Measurements from ENCODE around the gene SDSL. TPM values are rescaled to one million over a fixed set of nuclear protein-coding genes. Genes with fewer than 3 reads are reported as not detected.

Gene SDSL, protein sequence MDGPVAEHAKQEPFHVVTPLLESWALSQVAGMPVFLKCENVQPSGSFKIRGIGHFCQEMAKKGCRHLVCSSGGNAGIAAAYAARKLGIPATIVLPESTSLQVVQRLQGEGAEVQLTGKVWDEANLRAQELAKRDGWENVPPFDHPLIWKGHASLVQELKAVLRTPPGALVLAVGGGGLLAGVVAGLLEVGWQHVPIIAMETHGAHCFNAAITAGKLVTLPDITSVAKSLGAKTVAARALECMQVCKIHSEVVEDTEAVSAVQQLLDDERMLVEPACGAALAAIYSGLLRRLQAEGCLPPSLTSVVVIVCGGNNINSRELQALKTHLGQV
- total RNA-seq (2014; rRNA removed; shearing (Covaris generic)): not detected in 2 replicates
- total RNA-seq (2022): not detected in 2 replicates
- Bru-seq, nascent RNA: percentile 7 among the genes with signal in this experiment
- not detected for BruChase-seq, experiment 1, labeled RNA remaining after a 6-hour chase
- percentile 7 among the genes with signal in this experiment for BruChase-seq, experiment 2, labeled RNA remaining after a 2-hour chase
- long read RNA-seq, partial matches to known transcripts: 0 of 1 reads
- long read RNA-seq, other reads (novel, unspliced or antisense): 0 of 1 reads

DNA sequence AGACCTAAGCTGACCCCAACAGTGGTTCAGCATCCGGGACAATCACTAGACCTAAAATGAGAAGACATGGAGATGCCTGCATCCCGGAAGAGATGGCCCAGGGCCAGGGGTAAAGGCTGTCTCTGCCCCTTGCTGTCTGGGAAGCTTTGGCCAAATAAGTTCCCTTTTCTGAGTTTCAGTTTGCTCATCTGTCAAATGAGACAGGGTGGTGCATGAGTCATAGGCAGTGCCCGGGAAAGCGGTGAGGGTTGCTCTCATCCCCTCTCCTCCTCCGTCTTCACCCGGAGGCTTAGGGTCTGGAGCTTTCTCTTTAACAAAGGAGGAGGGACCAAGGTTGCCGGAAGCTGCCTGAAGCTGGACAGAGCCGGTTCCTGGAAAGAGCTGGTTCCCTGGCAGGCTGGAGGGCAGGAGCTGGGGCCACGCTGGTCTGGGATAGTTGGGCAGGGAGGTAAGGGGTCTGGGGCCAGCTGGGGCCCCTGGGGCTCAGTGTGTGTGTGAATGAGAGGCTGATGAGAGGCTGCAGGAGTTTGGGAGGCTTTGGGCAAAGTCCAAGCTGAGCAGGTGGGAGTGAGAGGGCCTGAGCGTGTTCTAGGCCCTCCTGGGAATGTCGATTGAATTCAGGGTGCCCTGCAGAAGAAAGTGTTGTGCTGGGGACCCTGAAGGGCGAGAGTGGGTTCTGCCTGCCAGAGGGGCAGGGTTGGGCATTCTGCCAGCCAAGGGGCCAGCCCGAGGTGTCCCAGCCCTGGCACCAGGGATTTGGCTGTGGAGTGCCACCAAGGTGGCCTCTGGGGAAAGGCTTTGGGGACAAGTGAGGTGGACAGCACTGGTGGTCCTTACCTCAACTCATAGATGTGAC, at the start of gene SDSL:
Gene SDSL (plus strand): TSS at position 351 of the 856 bp plus-strand sequence. CDS start 5,603 bp downstream, outside the sequence.
- DNase-seq (ENCODE audit: low spot score): peak; percentile 83
- Histone ChIP-seq H3K4me1 (ENCODE audit: insufficient read depth, low read length, poor library complexity, severe bottlenecking) (peaks cover 31% of the 10 kb centered on the region), H3K27ac (ENCODE audit: low read depth, low read length, poor library complexity, severe bottlenecking) (peak within 1 kb of the TSS; percentile 48), H3K9me3 (ENCODE audit: low read length) (no peaks in the 10 kb centered on the region), H3K9me2 (ENCODE audit: insufficient read depth, low read length) (no peaks in the 10 kb centered on the region), H3K79me2 (ENCODE audit: insufficient read depth, low read depth, low read length) (no peaks in the 10 kb centered on the region), H4K20me1 (ENCODE audit: insufficient read depth, low read length) (no peaks in the 10 kb centered on the region), H3K4me3 (ENCODE audit: low read depth, low read length, poor library complexity, severe bottlenecking) (peak within 1 kb of the TSS; percentile 45), H3K36me3 (ENCODE audit: insufficient read depth, low read length) (no peaks in the 10 kb centered on the region), H2AFZ (ENCODE audit: low read length) (peak within 1 kb of the TSS; percentile 89), H3K4me2 (ENCODE audit: low read length) (peak within 1 kb of the TSS; percentile 59)
- BruUV-seq (replicated peaks): no TSS peak
- ChIA-PET POLR2A (interaction anchor here (0.5 to 0.9 kb wide), 4 partner anchors 109 to 365 kb away, joined by 3 to 4 read pairs (median 3); no protein-coding TSS in a partner anchor), CTCF (ENCODE audit: unreplicated experiment) (no interaction called here)
- intact Hi-C loops (cut with micrococcal nuclease; ENCODE audit: unreplicated experiment): loop anchor here (5.0 kb wide), 1 partner anchor 225 kb away; no protein-coding TSS in a partner anchor
- TF ChIP-seq EZH2phosphoT487 (IDR thresholded peaks at IDR 0.05; ENCODE audit: borderline replicate concordance, low read depth, low read length): no peak
- TF ChIP-seq, protein P1, sequence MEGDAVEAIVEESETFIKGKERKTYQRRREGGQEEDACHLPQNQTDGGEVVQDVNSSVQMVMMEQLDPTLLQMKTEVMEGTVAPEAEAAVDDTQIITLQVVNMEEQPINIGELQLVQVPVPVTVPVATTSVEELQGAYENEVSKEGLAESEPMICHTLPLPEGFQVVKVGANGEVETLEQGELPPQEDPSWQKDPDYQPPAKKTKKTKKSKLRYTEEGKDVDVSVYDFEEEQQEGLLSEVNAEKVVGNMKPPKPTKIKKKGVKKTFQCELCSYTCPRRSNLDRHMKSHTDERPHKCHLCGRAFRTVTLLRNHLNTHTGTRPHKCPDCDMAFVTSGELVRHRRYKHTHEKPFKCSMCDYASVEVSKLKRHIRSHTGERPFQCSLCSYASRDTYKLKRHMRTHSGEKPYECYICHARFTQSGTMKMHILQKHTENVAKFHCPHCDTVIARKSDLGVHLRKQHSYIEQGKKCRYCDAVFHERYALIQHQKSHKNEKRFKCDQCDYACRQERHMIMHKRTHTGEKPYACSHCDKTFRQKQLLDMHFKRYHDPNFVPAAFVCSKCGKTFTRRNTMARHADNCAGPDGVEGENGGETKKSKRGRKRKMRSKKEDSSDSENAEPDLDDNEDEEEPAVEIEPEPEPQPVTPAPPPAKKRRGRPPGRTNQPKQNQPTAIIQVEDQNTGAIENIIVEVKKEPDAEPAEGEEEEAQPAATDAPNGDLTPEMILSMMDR (conservative IDR thresholded peaks at IDR 0.05; ENCODE audit: low read length): no peak

DNA sequence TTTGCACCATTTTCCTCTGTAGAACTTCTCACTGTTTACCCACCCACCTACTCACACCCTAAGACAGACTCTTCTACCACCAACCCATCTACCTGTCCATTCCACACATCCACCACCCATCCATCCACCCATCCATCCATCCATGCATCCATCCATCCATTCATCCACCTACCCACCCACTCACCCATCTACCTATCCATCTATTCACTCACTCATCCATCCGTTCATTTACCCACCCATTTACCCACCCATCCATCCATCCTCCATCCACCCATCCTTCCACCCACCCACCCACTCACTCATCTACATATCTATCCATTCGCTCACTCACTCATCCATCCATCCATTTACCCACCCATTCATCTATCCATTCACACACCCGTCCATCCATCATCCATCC, 48.7 kb upstream of the SDSL start:
- H3K9me2 ChIP-seq (ENCODE audit: insufficient read depth, low read length): no peaks in the 10 kb centered on the region
- H3K4me1 ChIP-seq (ENCODE audit: insufficient read depth, low read length, poor library complexity, severe bottlenecking): no peaks in the 10 kb centered on the region
- H3K36me3 ChIP-seq (ENCODE audit: insufficient read depth, low read length): peaks cover 30% of the 10 kb centered on the region
- H3K79me2 ChIP-seq (ENCODE audit: insufficient read depth, low read depth, low read length): no peaks in the 10 kb centered on the region
- H3K9me3 ChIP-seq (ENCODE audit: low read length): no peaks in the 10 kb centered on the region
- ChIA-PET POLR2A (no interaction called here), CTCF (ENCODE audit: unreplicated experiment) (no interaction called here)
- no peak overlapping the region for H3K4me3 ChIP-seq (ENCODE audit: low read depth, low read length, poor library complexity, severe bottlenecking)
- TF ChIP-seq EZH2phosphoT487 (IDR thresholded peaks at IDR 0.05; ENCODE audit: borderline replicate concordance, low read depth, low read length): no peak
- TF ChIP-seq, protein P1 (conservative IDR thresholded peaks at IDR 0.05; ENCODE audit: low read length): no peak
- no peak for DNase-seq (ENCODE audit: low spot score)
- BruUV-seq (replicated peaks): no TSS peak
- H4K20me1 ChIP-seq (ENCODE audit: insufficient read depth, low read length): no peaks in the 10 kb centered on the region
- no peak overlapping the region for H3K27ac ChIP-seq (ENCODE audit: low read depth, low read length, poor library complexity, severe bottlenecking)
- H3K4me2 ChIP-seq (ENCODE audit: low read length): no peak overlapping the region
- intact Hi-C loops (cut with micrococcal nuclease; ENCODE audit: unreplicated experiment): no loop called here
- no peak overlapping the region for H2AFZ ChIP-seq (ENCODE audit: low read length)
